H9 (cell line): ENCODE measurements around the gene KAT2B. TPM values are rescaled to one million over a fixed set of nuclear protein-coding genes. Genes with fewer than 3 reads are reported as not detected.

Source experiments
- DNase-seq: peaks from one replicate; pipeline ENCODE4 v3.0.0-alpha.2; 2017
- H2AFZ ChIP-seq: one replicate; pipeline ENCODE4 v1.6.1; 2013; ENCODE audit warnings: mild to moderate bottlenecking, low read length, control low read depth, moderate library complexity
- H2AK5ac ChIP-seq: 2 replicates; pipeline ENCODE4 v1.6.1; 2013; ENCODE audit warnings: low read length, control low read depth, mixed read lengths; ENCODE audit not compliant: insufficient read length
- H2BK120ac ChIP-seq: one replicate; pipeline ENCODE4 v1.6.1; 2013; ENCODE audit warnings: low read depth, mild to moderate bottlenecking, low read length, control low read depth, inconsistent platforms; ENCODE audit not compliant: poor library complexity, severe bottlenecking
- H2BK12ac ChIP-seq: 2 replicates; pipeline ENCODE4 v1.6.1; 2013; ENCODE audit warnings: low read length, control low read depth, mixed read lengths, low read depth; ENCODE audit not compliant: insufficient read length
- H2BK15ac ChIP-seq: 2 replicates; pipeline ENCODE4 v1.6.1; 2013; ENCODE audit warnings: low read depth, low read length, control low read depth
- H2BK20ac ChIP-seq: one replicate; pipeline ENCODE4 v1.6.1; 2013; ENCODE audit warnings: low read depth, mild to moderate bottlenecking, low read length, control low read depth, inconsistent platforms; ENCODE audit not compliant: poor library complexity, severe bottlenecking
- H2BK5ac ChIP-seq: 2 replicates; pipeline ENCODE4 v1.6.1; 2013; ENCODE audit warnings: low read length, control low read depth, mixed read lengths; ENCODE audit not compliant: insufficient read length
- H3K14ac ChIP-seq: 2 replicates; pipeline ENCODE4 v1.6.1; 2013; ENCODE audit warnings: low read length, control low read depth; ENCODE audit not compliant: insufficient read depth
- H3K18ac ChIP-seq: 2 replicates; pipeline ENCODE4 v1.6.1; 2013; ENCODE audit warnings: low read depth, mild to moderate bottlenecking, mixed read lengths, low read length, control low read depth; ENCODE audit not compliant: insufficient read length
- H3K23ac ChIP-seq: 2 replicates; pipeline ENCODE4 v1.6.1; 2013; ENCODE audit warnings: low read length, control low read depth, mixed read lengths, low read depth; ENCODE audit not compliant: insufficient read length
- H3K23me2 ChIP-seq: 2 replicates; pipeline ENCODE4 v1.6.1; 2013; ENCODE audit warnings: low read depth, mild to moderate bottlenecking, mixed read lengths, low read length, control low read depth; ENCODE audit not compliant: insufficient read length, poor library complexity, severe bottlenecking
- H3K27ac ChIP-seq: 2 replicates; pipeline ENCODE4 v1.5.1; 2013; ENCODE audit warnings: low read length, control low read depth, mixed read lengths, low read depth; ENCODE audit not compliant: insufficient read length
- H3K27me3 ChIP-seq: 2 replicates; pipeline ENCODE4 v1.6.1; 2013; ENCODE audit warnings: low read length, control low read depth, inconsistent platforms; ENCODE audit not compliant: insufficient read depth
- H3K4ac ChIP-seq: 2 replicates; pipeline ENCODE4 v1.6.1; 2013; ENCODE audit warnings: low read depth, mild to moderate bottlenecking, control low read depth, inconsistent platforms, low read length, moderate library complexity
- H3K4me1 ChIP-seq: 2 replicates; pipeline ENCODE4 v1.6.1; 2013; ENCODE audit warnings: low read length, control low read depth, inconsistent platforms; ENCODE audit not compliant: insufficient read depth
- H3K4me2 ChIP-seq: 2 replicates; pipeline ENCODE4 v1.6.1; 2013; ENCODE audit warnings: low read length, control low read depth, mixed read lengths; ENCODE audit not compliant: insufficient read length, insufficient read depth
- H3K56ac ChIP-seq: 2 replicates; pipeline ENCODE4 v1.6.1; 2013; ENCODE audit warnings: low read depth, mild to moderate bottlenecking, mixed read lengths, low read length, control low read depth; ENCODE audit not compliant: insufficient read length
- H3K79me1 ChIP-seq: 2 replicates; pipeline ENCODE4 v1.6.1; 2013; ENCODE audit warnings: low read depth, mild to moderate bottlenecking, moderate library complexity, low read length, control low read depth, inconsistent platforms; ENCODE audit not compliant: insufficient read depth, poor library complexity, severe bottlenecking
- H3K79me2 ChIP-seq: 2 replicates; pipeline ENCODE4 v1.6.1; 2013; ENCODE audit warnings: low read length, control low read depth, inconsistent platforms; ENCODE audit not compliant: insufficient read depth
- H3K9ac ChIP-seq: 2 replicates; pipeline ENCODE4 v1.6.1; 2013; ENCODE audit warnings: low read length, control low read depth, mixed read lengths; ENCODE audit not compliant: insufficient read length; ENCODE audit errors: extremely low read depth
- H3K9me3 ChIP-seq: one replicate; pipeline ENCODE4 v1.6.1; 2013; ENCODE audit warnings: low read depth, low read length, inconsistent platforms; ENCODE audit not compliant: control insufficient read depth
- H3T11ph ChIP-seq: one replicate; pipeline ENCODE4 v1.6.1; 2013; ENCODE audit warnings: mild to moderate bottlenecking, low read length, control low read depth, inconsistent platforms
- H4K20me1 ChIP-seq: one replicate; pipeline ENCODE4 v1.6.1; 2013; ENCODE audit not compliant: control insufficient read depth, insufficient read length, insufficient read depth
- H4K5ac ChIP-seq: 2 replicates; pipeline ENCODE4 v1.6.1; 2013; ENCODE audit warnings: low read depth, mild to moderate bottlenecking, mixed read lengths, low read length, control low read depth; ENCODE audit not compliant: insufficient read length
- H4K8ac ChIP-seq: replicated peaks from 2 replicates; pipeline ENCODE4 v1.6.1; 2013; ENCODE audit warnings: low read length, control low read depth, mixed read lengths, low read depth; ENCODE audit not compliant: insufficient read length
- H4K91ac ChIP-seq: 2 replicates; pipeline ENCODE4 v1.6.1; 2013; ENCODE audit warnings: low read depth, mild to moderate bottlenecking, moderate library complexity, mixed read lengths, low read length, control low read depth; ENCODE audit not compliant: insufficient read length
- H3K27ac Mint-ChIP-seq, 3 experiments: 2 replicates in 2 of 3; 3 replicates in 1 of 3; pipeline ENCODE4 v1.8.0; 2020 to 2021; ENCODE audit warnings: mixed read lengths in 3 of 3, mild to moderate bottlenecking in 1 of 3, moderate library complexity in 1 of 3
- H3K27me3 Mint-ChIP-seq: 2 replicates; pipeline ENCODE4 v1.8.0; 2021; ENCODE audit warnings: low read depth, mild to moderate bottlenecking, moderate library complexity, mixed read lengths
- H3K36me3 Mint-ChIP-seq, 3 experiments: 2 replicates in 2 of 3; 3 replicates in 1 of 3; pipeline ENCODE4 v1.8.0; 2020 to 2021; ENCODE audit warnings: low read depth in 3 of 3, mixed read lengths in 3 of 3; ENCODE audit not compliant: insufficient read depth in 1 of 3
- H3K4me1 Mint-ChIP-seq, 2 experiments: 2 replicates each; pipeline ENCODE4 v1.8.0; 2020; ENCODE audit warnings: mixed read lengths in 2 of 2
- H3K4me3 Mint-ChIP-seq, 2 experiments: 2 replicates in 1 of 2; 3 replicates in 1 of 2; pipeline ENCODE4 v1.8.0; 2020 to 2021; ENCODE audit warnings: mild to moderate bottlenecking in 2 of 2, mixed read lengths in 2 of 2, moderate library complexity in 1 of 2
- H3K9me3 Mint-ChIP-seq, 2 experiments: 2 replicates in 1 of 2; 3 replicates in 1 of 2; pipeline ENCODE4 v1.8.0; 2020; ENCODE audit warnings: mild to moderate bottlenecking in 2 of 2, mixed read lengths in 2 of 2, moderate library complexity in 1 of 2
- CTCF ChIP-seq: fragments of 200-600 bp; sonication (generic); conservative IDR thresholded peaks from 3 replicates; pipeline ENCODE4 v1.8.0; 2021; ENCODE audit warnings: antibody characterized with exemption, mild to moderate bottlenecking
- WGBS: extraction: QIAGEN DNeasy Blood & Tissue Kit; methylation state at CpG from one replicate; pipeline ENCODE4 v1.1.7; 2013; ENCODE audit warnings: missing lambda C conversion rate, low lambda C conversion rate, mixed read lengths; ENCODE audit not compliant: insufficient read length; ENCODE audit errors: extremely low coverage; 5-methylcytosine and 5-hydroxymethylcytosine counted together
- total RNA-seq: library from RNA; stranded (reverse); gene quantifications from 2 replicates; pipeline ENCODE4 v1.2.1, GENCODE V29; 2021

Gene KAT2B
- total RNA-seq, 1 experiment from 2014 or later, result 6.3 TPM

DNA sequence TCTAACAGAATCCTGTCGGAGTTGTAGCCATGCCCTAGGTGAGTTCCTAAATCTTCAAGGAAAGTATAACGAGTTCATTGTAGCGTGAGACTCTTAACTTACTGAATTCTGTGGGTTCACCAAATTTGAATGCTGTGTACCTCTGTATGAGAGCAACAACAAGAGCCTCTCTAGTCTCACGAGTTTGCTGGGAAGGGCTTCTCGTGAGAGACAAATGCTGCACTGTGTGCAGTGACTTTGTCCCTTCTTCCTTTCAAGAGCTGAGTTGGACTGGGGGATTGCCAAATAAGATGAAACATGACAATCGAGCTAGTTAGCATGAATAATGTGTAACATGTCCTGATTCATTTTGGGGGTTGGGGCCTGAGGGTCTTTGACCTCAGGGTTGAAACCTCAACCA lies 32.2 kb downstream of the KAT2B start:
- Histone ChIP-seq H2AK5ac (no peak overlapping the region), H3K23me2 (no peaks in the 10 kb centered on the region), H3K4ac (no peak overlapping the region), H4K5ac (no peak overlapping the region), H2BK15ac (no peak overlapping the region), H3K9me3 (no peaks in the 10 kb centered on the region), H3K23ac (no peak overlapping the region), H3K9ac (no peak overlapping the region), H3K14ac (no peak overlapping the region), H2BK20ac (no peak overlapping the region), H3K18ac (no peak overlapping the region), H3K79me2 (no peaks in the 10 kb centered on the region), H3K4me1 (no peaks in the 10 kb centered on the region; the same call in 1 of the 2 replicates), H2BK5ac (no peak overlapping the region), H3K27ac (no peak overlapping the region), H3K27me3 (no peaks in the 10 kb centered on the region), H2BK12ac (no peak overlapping the region), H4K20me1 (no peaks in the 10 kb centered on the region), H4K8ac (no peak overlapping the region), H4K91ac (no peak overlapping the region), H2BK120ac (no peak overlapping the region), H3K4me2 (no peak overlapping the region), H2AFZ (no peak overlapping the region), H3K56ac (no peak overlapping the region), H3K79me1 (no peaks in the 10 kb centered on the region), H3T11ph (no peak overlapping the region)
- WGBS, result no CpG with 5 or more reads among the region's 6 CpGs
- TF ChIP-seq CTCF, result no peak
- Mint-ChIP-seq H3K4me3 (no peak overlapping the region), H3K27me3 (peaks cover 18% of the 10 kb centered on the region), H3K4me1 (peaks cover 47 to 56% of the 10 kb centered on the region in 2 experiments), H3K9me3 (no peaks in the 10 kb centered on the region), H3K27ac (peak overlapping the region in 1 of 3 experiments; percentile 46; a peak in 2 of 7 replicates), H3K36me3 (no peaks in the 10 kb centered on the region; a peak in 1 of 7 replicates)
- no peak for DNase-seq
